Spleen (tissue), 11 donors: ENCODE results near the gene SMARCA4. TPM values are rescaled to one million over a fixed set of nuclear protein-coding genes. Genes with fewer than 3 reads are reported as not detected.

Experiments
- DNase-seq: peaks from one replicate; pipeline ENCODE4 v3.0.0-alpha.2; 2020
- H3K27ac ChIP-seq, 8 donors: fragments of 200-600 bp; sonication (generic) in 7 of 8; 1 replicate in 4 of 8; 2 replicates in 4 of 8; pipeline versions ENCODE4 v1.5.0 to v1.8.0; 2016 to 2021; ENCODE audit warnings: inconsistent platforms in 4 of 8, mild to moderate bottlenecking in 4 of 8, moderate library complexity in 1 of 8
- H3K27me3 ChIP-seq, 7 donors: fragments of 200-600 bp; sonication (generic) in 6 of 7; replicated peaks in 1 of 7; 1 replicate in 4 of 7; 2 replicates in 3 of 7; pipeline versions ENCODE4 v1.5.0 to v1.8.0; 2016 to 2021; ENCODE audit warnings: inconsistent platforms in 3 of 7, mild to moderate bottlenecking in 1 of 7
- H3K36me3 ChIP-seq, 6 donors: fragments of 200-600 bp; sonication (generic) in 5 of 6; 1 replicate in 4 of 6; 2 replicates in 2 of 6; pipeline versions ENCODE4 v1.5.0 to v1.8.0; 2016 to 2021; ENCODE audit warnings: inconsistent platforms in 2 of 6
- H3K4me1 ChIP-seq, 6 donors: fragments of 200-600 bp; sonication (generic) in 5 of 6; 1 replicate in 3 of 6; 2 replicates in 3 of 6; pipeline versions ENCODE4 v1.5.0 to v1.8.0; 2016 to 2021; ENCODE audit warnings: inconsistent platforms in 3 of 6
- H3K4me3 ChIP-seq, 8 donors: fragments of 200-600 bp; sonication (generic) in 7 of 8; 1 replicate in 4 of 8; 2 replicates in 4 of 8; pipeline versions ENCODE4 v1.5.0 to v1.8.0; 2016 to 2021; ENCODE audit warnings: inconsistent platforms in 4 of 8, mild to moderate bottlenecking in 4 of 8, moderate library complexity in 2 of 8
- H3K9me3 ChIP-seq, 8 donors: fragments of 200-600 bp; sonication (generic) in 7 of 8; 1 replicate in 4 of 8; 2 replicates in 4 of 8; pipeline versions ENCODE4 v1.5.0 to v1.8.0; 2016 to 2021; ENCODE audit warnings: inconsistent platforms in 4 of 8
- POLR2A ChIP-seq, 3 donors: fragments of 450-650 bp; IDR thresholded peaks; one replicate each; pipeline ENCODE4 v1.5.1; 2017; ENCODE audit warnings: antibody characterized with exemption in 3 of 3, mild to moderate bottlenecking in 1 of 3
- POLR2AphosphoS5 ChIP-seq, 3 donors: sonication (generic); formaldehyde crosslinking; IDR thresholded peaks; one replicate each; pipeline ENCODE4 v1.5.1; 2017; ENCODE audit warnings: antibody characterized with exemption in 3 of 3
- WGBS, 5 donors: extraction: QIAGEN DNeasy Blood & Tissue Kit in 3 of 5; methylation state at CpG; one replicate each; pipeline versions ENCODE4 v1.1.5 to v1.1.7; 2013 to 2018; 5-methylcytosine and 5-hydroxymethylcytosine counted together
- intact Hi-C: fragments of 100-400 bp; cut with DNase I; formaldehyde crosslinking; loops from one replicate; pipeline ENCODE4 v1.15.0; 2023; ENCODE audit warnings: low total_unique reads
- polyA plus RNA-seq, 3 donors: library from polyadenylated mRNA; stranded (reverse); fragments of 200-250 nt; gene quantifications; one replicate each; pipeline ENCODE4 v1.2.1, GENCODE V29; 2013
- total RNA-seq, 7 donors: library from RNA; depleted of rRNA in 3 of 7; stranded (reverse); fragments of >200 nt in 3 of 7; fragmentation: NEBNext Ultra II Directional in 4 of 7; extraction: Animal tissue kit (Norgen Biotek cat#: 25700) in 4 of 7; gene quantifications; one replicate each; pipeline versions ENCODE4 v1.1.0 to v1.2.1, GENCODE V29; 2016 to 2021
- TF ChIP-seq, protein P1 (sequence below), 11 experiments: fragments of 200-600 bp in 7 of 11; fragments of 450-650 bp in 4 of 11; sonication (generic) in 4 of 11; IDR thresholded peaks in 8 of 11; conservative IDR thresholded peaks in 3 of 11; 1 replicate in 7 of 11; 2 replicates in 4 of 11; pipeline versions ENCODE4 v1.4.0 to v1.8.0; 2016 to 2021; ENCODE audit warnings: antibody characterized with exemption in 11 of 11, inconsistent platforms in 4 of 11, mild to moderate bottlenecking in 1 of 11
- donor health status: healthy with polysubstance abuse.
- donor health status: DM: no; HTN: no; CAD: no; lungs with moderate emphysema.
- donor health status: DM: no; HTN: no; CAD: no.
- donor health status: Bipolar disorder and iron deficiency.
- donor health status: healthy.
- donor health status: DM: no; HTN: no; CAD: no.
- donor health status: DM: yes; HTN: yes; CAD: no.

The SMARCA4 gene
- total and polyA plus RNA-seq, 10 donors, result 41.6 to 95.6 (median 65.8) TPM

DNA sequence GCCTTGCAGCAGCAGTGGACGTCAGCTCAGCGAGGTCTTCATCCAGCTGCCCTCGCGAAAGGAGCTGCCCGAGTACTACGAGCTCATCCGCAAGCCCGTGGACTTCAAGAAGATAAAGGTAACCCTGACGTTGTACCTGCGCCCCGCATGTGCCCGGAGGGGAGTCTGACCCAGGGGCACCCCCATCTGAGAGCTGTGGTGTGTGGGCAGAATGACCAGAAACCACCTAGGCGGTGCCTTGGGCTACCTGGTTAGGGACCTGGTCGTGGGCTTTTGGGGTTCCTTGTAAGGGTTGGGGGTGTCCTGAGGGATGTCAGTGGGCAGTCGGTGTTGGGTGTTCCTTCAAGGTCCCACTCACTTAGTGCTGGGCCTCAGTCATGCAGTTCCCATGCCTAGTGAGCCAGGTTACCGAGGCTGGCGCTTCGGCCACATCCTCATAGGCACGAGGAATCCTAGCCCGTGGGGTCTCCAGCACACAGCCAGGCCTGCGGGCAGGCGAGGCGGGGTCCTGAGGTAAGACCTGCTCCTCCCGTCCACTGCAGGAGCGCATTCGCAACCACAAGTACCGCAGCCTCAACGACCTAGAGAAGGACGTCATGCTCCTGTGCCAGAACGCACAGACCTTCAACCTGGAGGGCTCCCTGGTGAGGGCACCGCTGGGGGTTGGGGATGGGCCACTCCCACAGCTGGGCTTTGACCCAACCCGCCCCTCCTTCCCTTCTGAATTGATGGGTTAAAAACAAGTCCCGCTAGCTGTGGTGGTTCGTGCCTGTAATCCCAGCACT is 97.6 kb downstream of the SMARCA4 start:
- TF ChIP-seq POLR2A (IDR thresholded peaks at IDR 0.05) (no peak), POLR2AphosphoS5 (IDR thresholded peaks at IDR 0.05) (no peak)
- TF ChIP-seq, protein P1, sequence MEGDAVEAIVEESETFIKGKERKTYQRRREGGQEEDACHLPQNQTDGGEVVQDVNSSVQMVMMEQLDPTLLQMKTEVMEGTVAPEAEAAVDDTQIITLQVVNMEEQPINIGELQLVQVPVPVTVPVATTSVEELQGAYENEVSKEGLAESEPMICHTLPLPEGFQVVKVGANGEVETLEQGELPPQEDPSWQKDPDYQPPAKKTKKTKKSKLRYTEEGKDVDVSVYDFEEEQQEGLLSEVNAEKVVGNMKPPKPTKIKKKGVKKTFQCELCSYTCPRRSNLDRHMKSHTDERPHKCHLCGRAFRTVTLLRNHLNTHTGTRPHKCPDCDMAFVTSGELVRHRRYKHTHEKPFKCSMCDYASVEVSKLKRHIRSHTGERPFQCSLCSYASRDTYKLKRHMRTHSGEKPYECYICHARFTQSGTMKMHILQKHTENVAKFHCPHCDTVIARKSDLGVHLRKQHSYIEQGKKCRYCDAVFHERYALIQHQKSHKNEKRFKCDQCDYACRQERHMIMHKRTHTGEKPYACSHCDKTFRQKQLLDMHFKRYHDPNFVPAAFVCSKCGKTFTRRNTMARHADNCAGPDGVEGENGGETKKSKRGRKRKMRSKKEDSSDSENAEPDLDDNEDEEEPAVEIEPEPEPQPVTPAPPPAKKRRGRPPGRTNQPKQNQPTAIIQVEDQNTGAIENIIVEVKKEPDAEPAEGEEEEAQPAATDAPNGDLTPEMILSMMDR (IDR thresholded peaks at IDR 0.05 in 8 of 11, conservative IDR thresholded peaks at IDR 0.05 in 3 of 11), result no peak
- peaks cover 0 to 100% (median 44%) of the 10 kb centered on the region in 6 donors for H3K36me3 ChIP-seq
- no peaks in the 10 kb centered on the region for H3K9me3 ChIP-seq

DNA sequence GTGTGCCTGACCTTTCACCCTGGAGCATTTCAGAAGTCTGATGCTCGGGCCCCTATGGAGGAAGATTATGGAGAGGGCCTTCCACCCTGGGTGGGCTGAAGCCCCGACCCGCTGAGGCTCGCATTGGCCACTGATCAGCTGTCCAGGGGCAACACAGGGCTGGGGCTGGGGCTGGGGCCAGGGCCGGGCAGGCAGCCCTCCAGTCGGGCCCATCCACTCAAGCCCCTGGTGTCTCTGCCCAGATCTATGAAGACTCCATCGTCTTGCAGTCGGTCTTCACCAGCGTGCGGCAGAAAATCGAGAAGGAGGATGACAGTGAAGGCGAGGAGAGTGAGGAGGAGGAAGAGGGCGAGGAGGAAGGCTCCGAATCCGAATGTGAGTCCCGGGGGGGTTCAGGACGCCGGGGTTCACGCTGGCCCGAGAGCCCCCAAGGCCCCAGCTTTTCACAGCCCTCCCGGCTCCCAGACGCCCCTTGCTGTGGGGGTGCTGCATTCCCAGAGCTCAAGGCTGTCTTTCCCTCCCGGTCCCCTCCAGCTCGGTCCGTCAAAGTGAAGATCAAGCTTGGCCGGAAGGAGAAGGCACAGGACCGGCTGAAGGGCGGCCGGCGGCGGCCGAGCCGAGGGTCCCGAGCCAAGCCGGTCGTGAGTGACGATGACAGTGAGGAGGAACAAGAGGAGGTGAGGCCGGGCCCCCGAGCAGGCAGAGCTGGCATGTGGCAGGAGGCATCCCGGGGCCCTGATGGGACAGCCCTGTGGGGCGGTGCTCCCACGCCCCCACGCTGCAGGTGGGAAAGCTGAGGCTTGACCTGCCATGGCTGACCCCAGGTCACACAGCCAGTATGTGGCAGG is 98.9 kb downstream of the SMARCA4 start:
- DNase-seq, result no peak
- intact Hi-C loops, result no loop called here
- no peaks in the 10 kb centered on the region for H3K27me3 ChIP-seq
- H3K27ac ChIP-seq, result no peak overlapping the region
- peaks cover 0 to 96% (median 44%) of the 10 kb centered on the region in 6 donors for H3K36me3 ChIP-seq
- no peaks in the 10 kb centered on the region for H3K9me3 ChIP-seq
- peaks cover 0 to 4% (median under 1%) of the 10 kb centered on the region in 6 donors for H3K4me1 ChIP-seq
- TF ChIP-seq POLR2A (IDR thresholded peaks at IDR 0.05), result no peak
- peak in 1 of 3 donors; percentile 29 for TF ChIP-seq POLR2AphosphoS5 (IDR thresholded peaks at IDR 0.05)
- TF ChIP-seq, protein P1 (IDR thresholded peaks at IDR 0.05 in 8 of 11, conservative IDR thresholded peaks at IDR 0.05 in 3 of 11), result no peak
- 95 to 97% (median 96%) methylated on average over 40 to 43 of the region's 43 CpGs for WGBS, 5 donors
- no peak overlapping the region for H3K4me3 ChIP-seq

More for the DNA sequence above, 97.6 kb downstream of the SMARCA4 start:
- Histone ChIP-seq H3K27me3 (no peaks in the 10 kb centered on the region), H3K4me1 (no peaks in the 10 kb centered on the region), H3K27ac (no peak overlapping the region), H3K4me3 (no peak overlapping the region)
- 94 to 97% (median 95%) methylated on average over 21 to 34 of the region's 34 CpGs for WGBS, 5 donors
- no peak for DNase-seq
- intact Hi-C loops, result no loop called here

DNA sequence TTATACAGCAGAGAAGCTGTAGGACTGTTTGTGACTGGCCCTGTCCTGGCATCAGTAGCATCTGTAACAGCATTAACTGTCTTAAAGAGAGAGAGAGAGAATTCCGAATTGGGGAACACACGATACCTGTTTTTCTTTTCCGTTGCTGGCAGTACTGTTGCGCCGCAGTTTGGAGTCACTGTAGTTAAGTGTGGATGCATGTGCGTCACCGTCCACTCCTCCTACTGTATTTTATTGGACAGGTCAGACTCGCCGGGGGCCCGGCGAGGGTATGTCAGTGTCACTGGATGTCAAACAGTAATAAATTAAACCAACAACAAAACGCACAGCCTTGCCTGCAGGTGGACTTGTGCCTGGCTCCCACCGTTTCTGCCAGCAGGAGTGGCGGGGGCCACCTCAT is 101.1 kb downstream of the SMARCA4 start:
- Histone ChIP-seq H3K4me3 (no peak overlapping the region), H3K4me1 (peaks cover 0 to 6% (median 2%) of the 10 kb centered on the region in 6 donors), H3K27me3 (no peaks in the 10 kb centered on the region), H3K9me3 (no peaks in the 10 kb centered on the region), H3K27ac (no peak overlapping the region), H3K36me3 (peaks cover 0 to 95% (median 34%) of the 10 kb centered on the region in 6 donors)
- WGBS, 5 donors, result 91 to 96% (median 93%) methylated on average over 14 of the region's 14 CpGs
- TF ChIP-seq POLR2AphosphoS5 (IDR thresholded peaks at IDR 0.05) (no peak), POLR2A (IDR thresholded peaks at IDR 0.05) (no peak)
- TF ChIP-seq, protein P1 (IDR thresholded peaks at IDR 0.05 in 8 of 11, conservative IDR thresholded peaks at IDR 0.05 in 3 of 11), result no peak
- DNase-seq, result no peak
- intact Hi-C loops, result no loop called here
